ENCODE data around the gene SH3D19. TPM values are rescaled to one million over a fixed set of nuclear protein-coding genes. Genes with fewer than 3 reads are reported as not detected.

Gene SH3D19
- total RNA-seq, 1 experiment from 2014 or later: 41.7 TPM

DNA sequence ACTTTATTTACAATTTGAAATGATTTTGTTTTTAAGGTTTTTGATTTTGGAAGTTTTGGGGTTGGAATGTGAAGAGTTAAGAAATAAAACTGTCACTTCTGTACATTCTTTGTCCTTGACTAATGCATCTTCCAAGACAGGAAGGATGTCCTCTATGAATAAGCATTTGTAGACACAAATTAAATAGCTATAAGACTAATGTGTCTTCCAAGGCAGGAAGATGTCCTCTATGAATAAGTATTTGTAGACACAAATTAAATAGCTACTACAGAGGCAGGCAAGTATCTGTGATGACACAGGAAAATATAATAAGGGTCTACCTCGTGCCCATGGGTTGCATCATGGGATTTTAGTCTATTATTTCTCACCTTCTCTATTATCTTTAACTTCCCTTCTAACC, 33.9 kb downstream of the SH3D19 start:
- H3K36me3 ChIP-seq (ENCODE audit: low read depth): no peaks in the 10 kb centered on the region
- no peak overlapping the region for H3K4me3 ChIP-seq
- H2AFZ ChIP-seq: no peak overlapping the region
- no peaks in the 10 kb centered on the region for H3F3A ChIP-seq (ENCODE audit: insufficient read depth, low read depth)
- peaks cover 7% of the 10 kb centered on the region; the same call in 1 of the 2 replicates for H3K79me2 ChIP-seq (ENCODE audit: low read depth)
- H3K27ac ChIP-seq: no peak overlapping the region
- H3K4me1 ChIP-seq (replicated peaks; ENCODE audit: insufficient read depth): no peaks in the 10 kb centered on the region
- intact Hi-C loops (cut with micrococcal nuclease; ENCODE audit: unreplicated experiment): no loop called here
- no peak for TF ChIP-seq EZH2 (IDR thresholded peaks at IDR 0.05; ENCODE audit: low read depth)
- TF ChIP-seq, protein P1, sequence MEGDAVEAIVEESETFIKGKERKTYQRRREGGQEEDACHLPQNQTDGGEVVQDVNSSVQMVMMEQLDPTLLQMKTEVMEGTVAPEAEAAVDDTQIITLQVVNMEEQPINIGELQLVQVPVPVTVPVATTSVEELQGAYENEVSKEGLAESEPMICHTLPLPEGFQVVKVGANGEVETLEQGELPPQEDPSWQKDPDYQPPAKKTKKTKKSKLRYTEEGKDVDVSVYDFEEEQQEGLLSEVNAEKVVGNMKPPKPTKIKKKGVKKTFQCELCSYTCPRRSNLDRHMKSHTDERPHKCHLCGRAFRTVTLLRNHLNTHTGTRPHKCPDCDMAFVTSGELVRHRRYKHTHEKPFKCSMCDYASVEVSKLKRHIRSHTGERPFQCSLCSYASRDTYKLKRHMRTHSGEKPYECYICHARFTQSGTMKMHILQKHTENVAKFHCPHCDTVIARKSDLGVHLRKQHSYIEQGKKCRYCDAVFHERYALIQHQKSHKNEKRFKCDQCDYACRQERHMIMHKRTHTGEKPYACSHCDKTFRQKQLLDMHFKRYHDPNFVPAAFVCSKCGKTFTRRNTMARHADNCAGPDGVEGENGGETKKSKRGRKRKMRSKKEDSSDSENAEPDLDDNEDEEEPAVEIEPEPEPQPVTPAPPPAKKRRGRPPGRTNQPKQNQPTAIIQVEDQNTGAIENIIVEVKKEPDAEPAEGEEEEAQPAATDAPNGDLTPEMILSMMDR (conservative IDR thresholded peaks at IDR 0.05): no peak
- DNase-seq: no peak
- ChIA-PET POLR2A (ENCODE audit: unreplicated experiment) (no interaction called here), CTCF (interaction anchor here (0.5 kb wide), 1 partner anchor 313 kb away, joined by 4 read pairs; no protein-coding TSS in a partner anchor)
- H3K27me3 ChIP-seq (ENCODE audit: insufficient read depth, low read depth): no peaks in the 10 kb centered on the region
- H3K4me2 ChIP-seq: no peak overlapping the region
- BruUV-seq (replicated peaks): no TSS peak
- no peaks in the 10 kb centered on the region for H3K9me3 ChIP-seq (ENCODE audit: insufficient read depth, low read depth)
- H3K9me2 ChIP-seq (ENCODE audit: insufficient read depth): no peaks in the 10 kb centered on the region
- H4K20me1 ChIP-seq (ENCODE audit: insufficient read depth): no peaks in the 10 kb centered on the region

DNA sequence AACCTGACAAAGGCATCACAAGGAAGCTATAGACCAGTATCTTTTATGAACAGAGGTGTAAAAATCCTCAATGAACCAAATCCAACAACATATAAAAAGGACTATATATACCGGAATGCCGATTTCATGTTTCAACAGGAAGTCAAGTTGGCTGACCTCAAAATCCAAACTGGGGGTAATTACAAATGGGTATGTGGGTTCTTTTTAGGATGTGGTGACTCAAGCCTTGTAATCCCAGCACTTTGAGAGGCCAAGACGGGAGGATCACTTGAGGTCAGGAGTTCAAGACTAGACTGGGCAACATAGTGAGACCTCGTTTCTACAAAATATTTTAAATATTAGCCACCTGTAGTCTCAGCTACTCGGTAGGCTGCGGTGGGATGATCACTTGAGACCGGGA, 38.0 kb downstream of the SH3D19 start:
- intact Hi-C loops (cut with micrococcal nuclease; ENCODE audit: unreplicated experiment): no loop called here
- Histone ChIP-seq H2AFZ (no peak overlapping the region), H3K27ac (no peak overlapping the region), H3K9me2 (ENCODE audit: insufficient read depth) (no peaks in the 10 kb centered on the region), H3K36me3 (ENCODE audit: low read depth) (no peaks in the 10 kb centered on the region), H3K9me3 (ENCODE audit: insufficient read depth, low read depth) (no peaks in the 10 kb centered on the region), H3K79me2 (ENCODE audit: low read depth) (peaks cover 4% of the 10 kb centered on the region; the same call in 1 of the 2 replicates), H4K20me1 (ENCODE audit: insufficient read depth) (no peaks in the 10 kb centered on the region), H3F3A (ENCODE audit: insufficient read depth, low read depth) (no peaks in the 10 kb centered on the region), H3K4me2 (no peak overlapping the region), H3K4me3 (no peak overlapping the region), H3K27me3 (ENCODE audit: insufficient read depth, low read depth) (no peaks in the 10 kb centered on the region), H3K4me1 (replicated peaks; ENCODE audit: insufficient read depth) (no peaks in the 10 kb centered on the region)
- DNase-seq: no peak
- POLR2A ChIA-PET (ENCODE audit: unreplicated experiment): no interaction called here
- BruUV-seq (replicated peaks): no TSS peak
- TF ChIP-seq EZH2 (IDR thresholded peaks at IDR 0.05; ENCODE audit: low read depth): no peak
- TF ChIP-seq, protein P1 (conservative IDR thresholded peaks at IDR 0.05): no peak
- CTCF ChIA-PET: no interaction called here

DNA sequence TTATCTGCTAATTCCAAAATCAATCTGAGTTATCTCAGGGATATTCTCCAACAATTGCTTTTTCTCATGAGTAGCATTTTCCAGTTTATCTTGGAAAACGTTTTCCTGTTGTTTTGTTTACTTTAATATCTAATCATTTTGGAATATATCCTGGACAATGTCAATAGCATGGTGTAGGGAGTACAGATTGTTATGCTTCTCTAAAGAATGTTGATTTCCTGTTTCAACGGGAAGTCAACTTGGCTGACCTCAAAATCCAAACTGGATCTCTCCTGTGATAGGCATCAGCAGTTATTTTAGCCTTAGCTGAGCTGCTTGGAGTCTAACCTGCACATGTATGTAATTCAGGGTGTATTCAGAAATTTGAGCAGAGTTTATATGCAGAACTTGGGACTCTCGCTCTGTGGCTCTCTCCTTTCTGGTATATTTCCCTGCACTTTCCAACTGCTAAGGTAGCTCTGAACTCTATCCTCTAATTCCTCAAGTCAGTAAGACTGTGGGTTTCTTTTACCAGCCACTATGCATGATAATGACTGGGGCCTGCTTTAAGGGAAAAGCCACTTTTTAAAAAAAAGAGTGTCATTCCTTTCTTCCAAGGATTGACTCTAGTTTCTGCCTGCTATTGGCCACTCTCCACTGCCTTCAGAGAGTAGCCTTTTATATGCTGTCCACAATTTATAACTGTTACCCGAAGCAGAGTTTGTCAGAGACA, 40.7 kb downstream of the SH3D19 start:
- no peaks in the 10 kb centered on the region for H3K4me1 ChIP-seq (replicated peaks; ENCODE audit: insufficient read depth)
- intact Hi-C loops (cut with micrococcal nuclease; ENCODE audit: unreplicated experiment): no loop called here
- no peaks in the 10 kb centered on the region for H3F3A ChIP-seq (ENCODE audit: insufficient read depth, low read depth)
- ChIA-PET CTCF (interaction anchor here (0.6 kb wide), 1 partner anchor 9 kb away, joined by 4 read pairs; no protein-coding TSS in a partner anchor), POLR2A (ENCODE audit: unreplicated experiment) (no interaction called here)
- H3K79me2 ChIP-seq (ENCODE audit: low read depth): no peaks in the 10 kb centered on the region; the same call in 1 of the 2 replicates
- H3K9me2 ChIP-seq (ENCODE audit: insufficient read depth): no peaks in the 10 kb centered on the region
- no peaks in the 10 kb centered on the region for H4K20me1 ChIP-seq (ENCODE audit: insufficient read depth)
- TF ChIP-seq, protein P1 (conservative IDR thresholded peaks at IDR 0.05): no peak
- TF ChIP-seq EZH2 (IDR thresholded peaks at IDR 0.05; ENCODE audit: low read depth): no peak
- H3K4me3 ChIP-seq: no peak overlapping the region
- no peaks in the 10 kb centered on the region for H3K9me3 ChIP-seq (ENCODE audit: insufficient read depth, low read depth)
- BruUV-seq (replicated peaks): no TSS peak
- no peaks in the 10 kb centered on the region for H3K27me3 ChIP-seq (ENCODE audit: insufficient read depth, low read depth)
- no peak overlapping the region for H2AFZ ChIP-seq
- no peak overlapping the region for H3K27ac ChIP-seq
- no peak overlapping the region for H3K4me2 ChIP-seq
- no peaks in the 10 kb centered on the region for H3K36me3 ChIP-seq (ENCODE audit: low read depth)
- no peak for DNase-seq

Data from PC-9 (cell line).